ENCODE results near the gene PTPRA. TPM values are rescaled to one million over a fixed set of nuclear protein-coding genes. Genes with fewer than 3 reads are reported as not detected.

PTPRA gene
- total RNA-seq, 4 donors from 2014 or later = 80.6 to 121 (median 97.1) TPM

GRCh38 chr20:2991532-2991931, 118.3 kb downstream of the PTPRA start:
- H3K4me1 ChIP-seq = no peaks in the 10 kb centered on the region
- TF ChIP-seq CTCF (IDR thresholded peaks at IDR 0.05) = no peak
- no peak for TF ChIP-seq POLR2A (IDR thresholded peaks at IDR 0.05)
- no peak overlapping the region for H3K27ac ChIP-seq
- no peaks in the 10 kb centered on the region for H3K9me3 ChIP-seq
- DNase-seq = no peak
- intact Hi-C loops (cut with DNase I; ENCODE audit: low total_unique reads) = no loop called here
- H3K36me3 ChIP-seq = no peaks in the 10 kb centered on the region
- H3K4me3 ChIP-seq = no peak overlapping the region
- no peaks in the 10 kb centered on the region for H3K27me3 ChIP-seq

- intact Hi-C loops (cut with DNase I; ENCODE audit: low total_unique reads) = no loop called here
- Histone ChIP-seq H3K4me1 (no peaks in the 10 kb centered on the region), H3K36me3 (no peaks in the 10 kb centered on the region), H3K27me3 (no peaks in the 10 kb centered on the region), H3K9me3 (no peaks in the 10 kb centered on the region), H3K4me3 (no peak overlapping the region), H3K27ac (no peak overlapping the region)
- DNase-seq = no peak
- TF ChIP-seq POLR2A (IDR thresholded peaks at IDR 0.05) = no peak
- no peak for TF ChIP-seq CTCF (IDR thresholded peaks at IDR 0.05)
Measured at GRCh38 chr20:2993250-2993649, 120.0 kb downstream of the PTPRA start.

- Histone ChIP-seq H3K9me3 (no peaks in the 10 kb centered on the region), H3K4me3 (no peak overlapping the region), H3K27me3 (no peaks in the 10 kb centered on the region), H3K36me3 (no peaks in the 10 kb centered on the region), H3K4me1 (no peaks in the 10 kb centered on the region), H3K27ac (no peak overlapping the region)
- intact Hi-C loops (cut with DNase I; ENCODE audit: low total_unique reads) = no loop called here
- TF ChIP-seq POLR2A (IDR thresholded peaks at IDR 0.05) (no peak), CTCF (IDR thresholded peaks at IDR 0.05) (no peak)
- no peak for DNase-seq
Measured at GRCh38 chr20:2995796-2996195, 122.5 kb downstream of the PTPRA start.

GRCh38 chr20:2998728-2999127, 125.4 kb downstream of the PTPRA start:
- TF ChIP-seq POLR2A (IDR thresholded peaks at IDR 0.05) (no peak), CTCF (IDR thresholded peaks at IDR 0.05) (no peak)
- Histone ChIP-seq H3K27me3 (no peaks in the 10 kb centered on the region), H3K9me3 (no peaks in the 10 kb centered on the region), H3K4me1 (no peaks in the 10 kb centered on the region), H3K27ac (no peak overlapping the region), H3K4me3 (no peak overlapping the region), H3K36me3 (no peaks in the 10 kb centered on the region)
- intact Hi-C loops (cut with DNase I; ENCODE audit: low total_unique reads) = no loop called here
- DNase-seq = no peak

- Histone ChIP-seq H3K9me3 (no peaks in the 10 kb centered on the region), H3K27ac (no peak overlapping the region), H3K36me3 (no peaks in the 10 kb centered on the region), H3K4me3 (no peak overlapping the region), H3K4me1 (no peaks in the 10 kb centered on the region), H3K27me3 (no peaks in the 10 kb centered on the region)
- TF ChIP-seq CTCF (IDR thresholded peaks at IDR 0.05) (peak; percentile 17 to 60 (median 38)), POLR2A (IDR thresholded peaks at IDR 0.05) (no peak)
- DNase-seq = no peak
- intact Hi-C loops (cut with DNase I; ENCODE audit: low total_unique reads) = no loop called here
Measured at GRCh38 chr20:3000852-3001523, 127.7 kb downstream of the PTPRA start.

Measured in uterus (tissue), 4 donors.